A204.1 (cell line): ENCODE results near the gene PRDM4.

Source experiments
- FAIRE-seq: peaks from 2 replicates; lab custom pipeline; 2012; peaks lifted over from hg19 to GRCh38; lab: Jason Lieb, UNC

Gene PRDM4, protein sequence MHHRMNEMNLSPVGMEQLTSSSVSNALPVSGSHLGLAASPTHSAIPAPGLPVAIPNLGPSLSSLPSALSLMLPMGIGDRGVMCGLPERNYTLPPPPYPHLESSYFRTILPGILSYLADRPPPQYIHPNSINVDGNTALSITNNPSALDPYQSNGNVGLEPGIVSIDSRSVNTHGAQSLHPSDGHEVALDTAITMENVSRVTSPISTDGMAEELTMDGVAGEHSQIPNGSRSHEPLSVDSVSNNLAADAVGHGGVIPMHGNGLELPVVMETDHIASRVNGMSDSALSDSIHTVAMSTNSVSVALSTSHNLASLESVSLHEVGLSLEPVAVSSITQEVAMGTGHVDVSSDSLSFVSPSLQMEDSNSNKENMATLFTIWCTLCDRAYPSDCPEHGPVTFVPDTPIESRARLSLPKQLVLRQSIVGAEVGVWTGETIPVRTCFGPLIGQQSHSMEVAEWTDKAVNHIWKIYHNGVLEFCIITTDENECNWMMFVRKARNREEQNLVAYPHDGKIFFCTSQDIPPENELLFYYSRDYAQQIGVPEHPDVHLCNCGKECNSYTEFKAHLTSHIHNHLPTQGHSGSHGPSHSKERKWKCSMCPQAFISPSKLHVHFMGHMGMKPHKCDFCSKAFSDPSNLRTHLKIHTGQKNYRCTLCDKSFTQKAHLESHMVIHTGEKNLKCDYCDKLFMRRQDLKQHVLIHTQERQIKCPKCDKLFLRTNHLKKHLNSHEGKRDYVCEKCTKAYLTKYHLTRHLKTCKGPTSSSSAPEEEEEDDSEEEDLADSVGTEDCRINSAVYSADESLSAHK

DNA sequence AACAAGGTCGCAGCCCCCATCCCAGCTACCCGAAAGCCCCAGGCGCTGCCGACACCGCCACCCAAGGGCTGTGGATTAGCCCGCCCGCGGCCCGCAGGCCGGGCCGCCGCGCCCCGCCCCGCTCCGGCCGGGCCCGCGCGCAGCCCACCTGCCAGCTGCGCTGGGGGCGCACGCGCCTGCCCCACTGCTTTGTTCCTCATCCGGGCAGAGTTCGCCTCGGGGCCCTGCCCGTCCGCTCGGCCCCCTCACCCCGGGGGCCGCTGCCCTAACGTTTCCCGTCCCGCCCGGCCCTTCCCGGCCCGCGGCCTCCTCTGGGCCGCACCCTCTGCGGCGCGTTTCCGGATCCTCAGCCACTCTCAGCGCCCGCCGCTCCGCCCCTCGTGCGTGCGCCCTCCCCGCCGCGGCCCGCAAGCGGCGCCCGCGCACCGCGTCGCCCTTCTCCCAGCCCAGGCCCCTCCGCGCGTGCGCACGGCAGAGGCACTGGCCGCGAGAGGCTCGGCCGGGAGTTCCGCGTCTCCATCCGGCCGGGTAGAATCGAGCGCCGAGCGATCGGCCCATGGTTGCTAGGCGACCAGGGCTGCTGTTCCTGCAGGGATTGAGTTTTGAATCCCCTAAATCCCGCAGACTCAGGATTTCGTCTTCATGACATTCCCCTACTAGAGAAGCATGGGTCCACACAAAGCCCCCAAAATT is at the start of gene PRDM4:
Gene PRDM4 (minus strand): TSS at position 329 of the 693 bp plus-strand sequence. CDS start 622 bp downstream, outside the sequence.
- no peak for FAIRE-seq

DNA sequence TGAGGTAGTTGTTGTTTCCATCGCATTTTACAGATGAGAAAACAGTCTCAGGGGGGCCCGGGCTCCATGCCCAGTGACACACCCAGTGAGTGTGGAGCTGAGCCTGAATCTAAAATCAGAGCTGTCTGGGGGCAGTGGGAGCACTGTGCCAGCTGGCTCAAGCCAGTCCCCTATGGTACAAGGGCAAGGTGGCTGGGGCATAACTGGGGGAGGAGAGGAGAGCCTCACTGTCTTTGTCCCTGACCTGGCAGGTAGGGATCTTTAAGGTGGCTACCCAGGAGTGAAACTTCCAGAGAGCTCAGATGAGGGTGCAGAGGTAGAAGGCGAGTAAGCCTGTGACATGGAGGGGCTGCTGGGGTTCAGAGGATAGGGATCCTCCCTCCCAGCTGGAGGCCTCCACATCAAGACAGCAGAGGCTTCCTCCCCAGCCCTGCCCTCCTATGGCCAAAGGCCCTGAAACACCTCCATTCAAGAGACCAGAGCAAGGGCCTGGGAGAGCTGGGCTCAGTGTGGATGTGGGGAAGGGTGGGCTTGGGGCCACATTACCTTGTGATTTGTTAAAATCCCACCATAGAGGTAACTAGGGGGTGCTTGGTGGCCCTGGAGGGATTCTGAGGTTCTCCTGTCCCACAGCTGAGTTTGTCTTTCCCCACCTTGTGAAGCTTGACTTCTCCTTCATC is 46.7 kb upstream of the PRDM4 start:
- FAIRE-seq = no peak

DNA sequence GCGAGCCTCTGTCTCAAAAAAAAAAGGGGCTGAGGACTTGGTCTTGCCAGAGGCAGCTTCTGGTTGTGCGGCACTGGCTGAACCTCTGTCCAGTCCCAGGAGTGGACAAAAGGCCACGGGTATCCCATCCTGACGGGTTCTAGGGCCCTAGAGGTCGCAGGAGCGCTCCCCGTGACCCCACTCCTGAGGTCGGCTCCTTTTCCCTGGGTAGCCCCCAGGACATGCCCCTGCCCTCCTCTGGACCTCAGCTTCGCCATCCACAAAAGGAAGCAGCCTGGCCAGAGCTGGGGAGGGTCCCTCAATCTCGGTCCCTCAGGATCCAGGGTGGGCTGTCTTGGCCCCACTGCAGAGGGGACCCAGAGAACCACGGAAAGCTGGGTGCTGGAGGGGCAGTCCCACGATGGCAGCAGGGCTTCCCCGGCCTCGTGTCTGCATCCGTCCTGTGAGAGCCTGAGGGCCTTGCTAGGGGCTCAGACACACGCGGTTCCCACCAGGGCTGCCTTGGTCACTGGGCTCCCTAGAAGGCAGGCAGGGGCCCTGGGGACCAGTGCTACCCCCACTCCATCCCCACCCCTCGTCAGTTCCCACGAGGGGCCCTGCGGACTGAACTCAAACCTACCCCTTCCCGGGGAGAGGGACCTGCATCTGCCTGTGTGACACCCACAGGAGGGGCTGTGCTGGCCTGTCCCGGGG is 44.7 kb upstream of the PRDM4 start:
- FAIRE-seq = no peak

DNA sequence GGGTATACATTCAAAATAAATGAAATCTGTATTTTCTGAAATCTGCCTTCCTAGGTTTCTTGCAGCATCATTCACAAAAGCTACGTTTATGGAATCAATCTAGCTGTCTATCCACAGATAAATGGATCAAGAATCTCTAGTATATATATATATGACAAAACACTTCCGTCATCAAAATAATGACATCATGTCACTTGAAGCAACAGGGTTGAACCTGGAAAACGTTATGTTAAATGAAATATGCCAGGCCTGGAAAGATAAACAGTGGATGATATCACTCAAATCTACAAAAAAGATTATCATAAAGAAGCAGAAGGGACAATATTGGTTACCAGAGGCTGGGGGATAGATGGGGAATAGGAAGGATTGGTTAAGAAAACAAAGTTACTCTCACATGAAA is 42.2 kb upstream of the PRDM4 start:
- no peak for FAIRE-seq

DNA sequence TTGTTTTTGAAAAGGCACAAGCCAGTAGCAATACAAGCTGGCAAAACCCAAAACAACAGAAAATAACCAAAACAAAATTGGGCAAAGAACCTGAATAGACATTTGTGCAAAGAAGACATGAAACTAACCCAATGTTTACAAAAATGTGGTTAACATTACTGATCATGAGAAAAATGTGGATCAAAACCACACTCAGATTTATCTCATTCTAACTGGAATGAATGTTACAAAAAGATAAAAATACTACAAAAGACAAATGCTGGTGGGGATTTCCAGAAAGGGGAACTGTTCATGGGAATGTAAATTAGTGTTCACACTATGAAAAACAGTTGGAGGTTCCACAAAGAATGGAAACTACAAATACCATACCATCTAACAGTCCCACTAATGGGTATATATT is 40.2 kb upstream of the PRDM4 start:
- no peak for FAIRE-seq

DNA sequence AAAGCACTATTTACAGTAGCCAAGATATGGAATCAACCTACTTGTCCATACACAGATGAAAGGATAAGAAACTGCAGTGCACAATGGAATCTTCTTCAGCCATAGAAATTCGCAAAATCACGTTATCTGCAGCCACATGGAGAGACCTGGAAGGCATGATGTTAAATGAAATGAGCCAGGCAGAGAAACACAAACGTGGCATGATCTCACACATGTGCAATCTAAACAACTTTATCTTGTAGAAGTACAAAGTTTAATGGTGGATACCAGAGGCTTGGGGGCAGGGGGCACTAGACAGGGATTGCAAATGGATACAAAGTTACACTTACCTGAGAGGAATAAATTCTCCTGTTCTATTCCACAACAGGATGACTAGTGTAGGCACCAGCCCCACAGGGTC is 37.6 kb upstream of the PRDM4 start:
- FAIRE-seq = no peak

DNA sequence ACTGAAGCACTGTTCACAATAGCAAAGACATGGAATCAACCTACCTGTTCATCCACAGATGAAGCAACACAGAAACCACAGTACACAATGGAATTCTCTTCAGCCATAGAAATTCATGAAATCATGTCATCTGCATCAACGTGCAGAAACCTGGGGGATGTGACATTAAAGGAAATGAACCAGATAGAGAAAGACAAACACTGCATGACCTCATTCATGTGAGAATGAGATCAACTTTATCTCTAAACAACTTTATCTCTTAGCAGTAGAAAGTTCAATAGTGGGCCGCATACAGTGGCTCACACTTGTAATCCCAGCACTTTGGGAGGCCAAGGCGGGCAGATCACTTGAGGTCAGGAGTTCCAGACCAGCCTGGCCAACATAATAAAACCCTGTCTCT is 33.5 kb upstream of the PRDM4 start:
- no peak for FAIRE-seq

DNA sequence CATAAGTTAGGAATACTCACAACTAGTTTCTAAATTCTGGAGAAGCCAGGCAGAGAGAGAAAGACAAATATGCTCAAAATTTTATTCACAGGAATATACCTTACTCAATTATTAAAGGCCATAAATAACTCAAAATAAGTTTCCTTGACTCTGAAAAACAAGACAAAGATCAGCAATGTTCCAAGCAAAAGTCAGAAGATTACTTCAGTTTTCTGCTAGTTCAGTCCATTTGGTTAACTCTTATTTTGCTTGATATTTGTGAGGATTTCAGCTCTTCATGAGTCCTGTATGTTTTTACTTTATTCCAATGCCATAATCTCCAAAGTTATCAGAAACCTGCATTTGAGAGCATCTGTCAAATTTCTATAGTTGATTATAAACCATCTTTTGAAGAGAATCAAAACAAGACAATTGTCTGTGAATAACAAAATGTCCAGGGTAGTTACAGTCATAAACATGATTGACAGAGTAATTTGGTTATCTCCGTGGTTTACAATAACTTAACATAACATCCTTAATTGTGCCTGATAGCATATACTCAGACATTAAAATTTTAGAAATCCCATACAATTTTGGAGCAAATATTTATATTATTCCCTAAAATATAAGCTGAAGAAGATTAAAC is 30.6 kb upstream of the PRDM4 start:
- no peak for FAIRE-seq

DNA sequence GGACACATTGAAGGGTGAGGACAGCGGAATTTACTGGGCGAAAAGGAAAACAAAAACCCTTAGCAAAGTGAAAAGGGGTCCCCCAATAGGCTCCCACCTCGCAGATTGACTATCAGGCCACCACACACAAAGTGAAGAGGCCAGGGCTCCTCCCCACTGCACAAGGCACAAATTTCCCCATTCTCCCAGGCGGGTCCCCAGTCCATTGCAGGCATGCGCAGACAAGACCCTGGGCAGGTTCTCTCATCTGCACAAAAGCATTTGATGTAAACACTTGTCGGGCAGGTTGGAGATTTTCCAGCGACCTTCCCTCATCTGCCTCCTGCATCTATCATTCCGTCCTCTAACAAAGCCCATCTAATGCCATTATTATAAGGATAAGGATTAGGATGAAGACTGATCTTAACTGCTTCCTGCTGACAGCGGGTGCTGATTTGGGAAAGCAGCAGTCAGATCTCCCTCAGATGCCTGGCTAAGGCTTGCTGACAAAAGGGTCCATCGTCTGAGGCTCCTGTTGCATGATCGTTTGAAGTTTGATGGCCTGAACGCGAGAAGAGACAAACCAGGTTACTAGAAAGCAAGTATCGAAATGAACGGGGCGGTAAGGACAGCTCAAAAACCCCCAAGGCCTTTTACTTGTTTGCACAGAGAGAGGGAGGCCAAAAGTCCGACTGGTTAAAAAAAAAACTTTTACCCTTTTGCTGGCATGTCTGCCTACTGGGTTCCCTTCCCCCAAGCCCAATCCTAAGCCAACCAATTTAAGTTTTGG is 27.9 kb upstream of the PRDM4 start:
- no peak for FAIRE-seq

DNA sequence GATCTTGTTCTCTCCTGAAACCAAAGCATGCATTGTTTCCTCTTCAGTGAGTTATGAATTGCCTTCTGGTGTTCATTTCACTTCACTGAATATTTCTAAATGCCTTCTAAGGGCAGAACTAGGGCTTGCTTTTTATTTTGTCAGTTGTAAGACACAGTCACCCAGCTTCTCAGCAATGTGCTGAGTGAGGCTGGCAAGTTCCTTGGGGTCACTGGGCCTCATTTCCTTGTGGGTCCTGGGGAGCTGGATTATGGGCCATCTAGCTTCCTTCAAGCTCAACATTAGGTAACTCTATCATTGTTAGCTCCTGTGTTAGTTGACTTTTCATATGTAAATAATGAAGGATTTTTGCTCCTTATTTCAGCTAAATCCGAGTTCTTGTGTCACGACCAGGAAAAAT is 27.3 kb upstream of the PRDM4 start:
- FAIRE-seq = no peak

DNA sequence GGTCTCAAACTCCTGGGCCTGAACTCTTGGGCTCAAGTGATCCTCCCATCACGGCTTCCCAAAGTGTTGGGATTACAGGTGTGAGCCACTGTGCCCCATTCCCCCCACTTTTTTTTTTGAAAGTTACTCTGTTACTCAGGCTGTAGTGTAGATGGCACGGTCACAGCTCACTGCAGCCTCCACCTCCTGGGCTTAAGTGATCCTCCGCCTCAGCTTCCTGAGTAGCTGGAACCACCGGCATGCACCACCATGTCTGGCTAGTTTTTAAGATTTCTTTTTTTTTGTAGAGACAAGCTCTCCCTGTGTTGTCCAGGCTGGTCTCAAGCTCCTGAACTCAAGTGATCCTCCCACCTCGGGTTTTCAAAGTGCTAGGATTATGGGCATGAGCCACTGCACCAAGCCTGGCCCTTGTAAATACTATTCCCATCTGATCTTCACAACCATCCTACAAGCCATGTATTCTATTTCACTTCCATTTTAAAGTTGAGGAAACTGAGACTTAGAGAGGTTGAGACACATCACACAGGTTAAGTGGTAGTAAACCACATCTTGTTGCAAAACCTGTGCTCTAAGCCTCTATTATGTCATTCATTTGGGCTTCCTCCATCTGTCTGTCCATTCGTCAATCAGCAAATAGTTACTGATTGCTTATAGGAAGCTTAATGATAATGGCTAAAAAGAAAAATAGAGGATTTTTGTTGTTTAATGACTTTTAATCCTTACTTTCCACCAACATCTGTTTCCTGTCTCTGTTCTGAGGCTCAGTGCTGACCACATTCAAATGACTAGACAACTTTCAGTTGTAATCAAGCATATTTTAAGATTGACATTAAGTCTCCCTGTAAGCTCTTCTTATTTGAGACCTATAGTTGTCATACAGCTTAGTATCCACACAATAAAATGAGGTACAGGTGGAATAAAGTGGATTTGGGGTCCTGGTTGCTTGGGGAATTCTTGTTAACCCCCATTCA is 22.8 kb upstream of the PRDM4 start:
- FAIRE-seq = no peak

DNA sequence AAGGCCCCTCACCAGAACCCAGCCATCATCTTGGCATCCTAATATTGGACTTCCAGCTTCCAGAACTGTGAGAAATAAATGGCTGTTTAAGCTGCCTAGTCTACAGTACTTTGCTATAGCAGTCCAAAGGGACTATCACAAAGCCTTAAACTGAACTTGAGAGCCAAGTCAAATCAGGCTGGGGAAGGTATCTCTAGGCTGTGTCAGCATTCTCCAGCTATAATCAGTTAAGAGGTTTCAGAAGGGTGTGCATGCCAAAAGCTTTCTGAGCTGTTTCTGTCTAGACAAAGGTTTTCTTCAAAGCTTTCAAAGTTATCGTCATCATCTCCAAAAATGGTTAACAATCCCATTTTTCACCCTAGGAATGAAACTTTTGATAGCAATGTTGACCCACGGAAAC is 21.1 kb upstream of the PRDM4 start:
- FAIRE-seq = no peak

DNA sequence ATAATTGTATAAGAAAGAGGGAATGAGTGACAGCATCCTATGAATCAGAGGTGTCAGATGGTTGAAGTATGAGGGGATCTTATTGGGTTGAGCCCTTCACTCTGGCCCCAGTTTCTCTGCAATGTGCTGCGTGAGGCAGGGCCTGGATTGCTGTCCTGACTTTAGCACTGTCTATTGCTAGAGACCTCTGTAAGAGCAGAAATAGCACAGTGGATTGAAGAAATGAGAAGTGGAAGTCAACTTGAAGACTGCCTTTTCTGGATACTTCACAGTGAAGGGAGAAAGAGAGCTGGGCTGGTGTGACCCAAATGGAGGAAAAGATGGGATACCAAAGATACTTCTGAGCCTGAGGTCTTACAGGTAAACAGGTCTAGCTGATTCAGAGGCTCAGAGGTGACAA is 19.4 kb upstream of the PRDM4 start:
- no peak for FAIRE-seq

DNA sequence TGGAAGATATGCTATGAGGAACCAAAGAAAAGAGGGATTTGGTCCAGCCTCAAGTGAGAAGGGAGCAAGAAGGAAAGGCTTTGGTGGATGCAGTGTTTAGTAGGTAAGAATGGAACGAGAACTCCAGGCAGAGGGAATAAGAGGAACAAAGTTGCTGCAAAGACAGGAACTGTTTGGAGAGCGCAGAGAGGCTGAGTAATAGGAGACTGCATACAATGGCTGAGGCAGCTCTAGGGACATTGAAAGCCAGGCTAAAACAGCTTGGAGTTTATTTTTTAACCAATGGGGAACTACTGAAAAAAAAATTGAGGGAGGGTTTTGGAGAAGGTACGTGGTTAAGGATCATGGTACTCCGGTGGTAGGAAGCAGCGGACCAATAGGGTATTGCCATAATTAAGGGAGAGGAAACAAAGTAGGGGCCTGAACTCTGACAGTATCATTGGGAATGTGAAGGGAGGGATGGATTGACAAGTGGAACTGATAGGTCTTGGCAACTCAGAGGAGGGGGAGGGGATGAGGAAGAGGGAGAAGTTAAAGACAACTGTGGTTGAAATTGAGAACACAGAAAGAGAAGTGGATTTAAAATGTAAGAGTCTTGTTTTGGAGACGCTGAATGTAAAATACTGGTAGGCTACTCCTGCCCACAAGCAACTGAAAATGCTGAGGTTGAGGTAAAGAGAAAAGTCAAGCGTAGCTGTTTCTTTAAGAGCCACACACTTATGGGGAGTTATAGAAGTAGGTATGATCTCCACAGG is 18.3 kb upstream of the PRDM4 start:
- FAIRE-seq = no peak

DNA sequence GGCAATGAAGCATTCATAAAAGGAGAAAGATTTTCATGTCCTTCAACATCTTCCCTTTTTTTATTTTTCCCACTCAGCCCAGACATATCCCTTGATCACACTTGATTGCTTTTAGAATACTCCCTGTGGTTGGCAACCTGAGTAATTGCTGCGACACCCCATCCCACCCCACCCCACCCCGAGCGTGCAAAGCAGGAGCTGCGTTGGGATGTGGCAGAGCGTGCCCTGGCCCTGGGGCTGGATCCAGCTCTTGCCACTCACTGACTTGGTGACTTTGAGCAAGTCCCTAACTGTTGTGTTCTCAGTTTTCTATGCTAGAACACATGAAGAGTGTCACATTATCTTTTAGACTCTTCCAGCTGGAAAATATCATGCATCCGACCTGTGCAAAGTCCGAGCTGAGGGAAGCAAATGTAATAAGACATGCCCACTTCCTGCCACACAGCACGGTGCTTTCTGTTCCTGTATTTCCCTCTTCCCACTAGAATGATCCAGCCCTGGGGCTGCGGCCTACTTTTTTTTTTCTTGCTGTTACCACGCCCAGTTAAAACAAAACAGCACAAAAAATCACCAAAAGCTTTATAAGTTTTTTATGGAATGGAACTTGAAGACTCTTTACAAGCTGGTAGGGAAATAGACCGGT is 17.6 kb upstream of the PRDM4 start:
- FAIRE-seq = no peak

DNA sequence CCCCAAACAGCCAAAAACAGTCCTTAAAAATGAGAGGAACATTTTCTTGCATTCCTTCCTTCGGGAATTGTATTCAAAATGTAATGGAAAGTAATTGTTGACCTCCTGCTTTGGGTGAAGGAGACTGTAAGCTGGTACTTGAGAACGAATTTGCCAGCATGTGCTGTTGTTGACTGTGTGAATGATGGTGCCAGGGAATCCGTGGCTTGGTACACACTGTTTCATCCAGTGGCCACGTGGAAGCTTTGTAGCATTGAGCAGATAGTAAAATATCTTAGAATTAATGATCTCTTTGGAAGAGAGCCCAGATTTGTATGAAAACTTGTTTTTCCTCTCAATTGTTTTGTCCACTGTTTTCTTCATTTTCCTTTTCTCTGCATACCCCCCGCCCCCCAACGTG is 15.2 kb upstream of the PRDM4 start:
- FAIRE-seq = no peak

DNA sequence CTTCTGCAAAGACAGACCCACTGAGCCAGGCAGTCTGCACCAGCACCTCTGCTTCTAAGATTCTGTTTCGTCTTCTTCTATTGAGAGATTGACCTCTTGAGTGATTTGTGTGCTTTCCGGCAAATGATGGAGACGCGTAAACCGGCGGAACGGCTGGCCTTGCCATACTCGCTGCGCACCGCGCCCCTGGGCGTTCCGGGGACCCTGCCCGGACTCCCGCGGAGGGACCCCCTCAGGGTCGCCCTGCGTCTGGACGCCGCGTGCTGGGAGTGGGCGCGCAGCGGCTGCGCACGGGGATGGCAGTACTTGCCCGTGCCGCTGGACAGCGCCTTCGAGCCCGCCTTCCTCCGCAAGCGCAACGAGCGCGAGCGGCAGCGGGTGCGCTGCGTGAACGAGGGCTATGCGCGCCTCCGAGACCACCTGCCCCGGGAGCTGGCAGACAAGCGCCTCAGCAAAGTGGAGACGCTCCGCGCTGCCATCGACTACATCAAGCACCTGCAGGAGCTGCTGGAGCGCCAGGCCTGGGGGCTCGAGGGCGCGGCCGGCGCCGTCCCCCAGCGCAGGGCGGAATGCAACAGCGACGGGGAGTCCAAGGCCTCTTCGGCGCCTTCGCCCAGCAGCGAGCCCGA is 14.3 kb upstream of the PRDM4 start:
- FAIRE-seq = no peak
